SIG-M5 (cell line): ENCODE measurements around the gene HAPLN2.

ENCODE experiments used
- DNase-seq: peaks from one replicate; lab custom pipeline; 2025; lab: John Stamatoyannopoulos, UW

HAPLN2 gene

GRCh38 chr1:156663178-156663577 is 44.0 kb downstream of the HAPLN2 start:
- DNase-seq, result no peak

- DNase-seq, result no peak
Observed at GRCh38 chr1:156664046-156664766, 45.0 kb downstream of the HAPLN2 start.

DNA sequence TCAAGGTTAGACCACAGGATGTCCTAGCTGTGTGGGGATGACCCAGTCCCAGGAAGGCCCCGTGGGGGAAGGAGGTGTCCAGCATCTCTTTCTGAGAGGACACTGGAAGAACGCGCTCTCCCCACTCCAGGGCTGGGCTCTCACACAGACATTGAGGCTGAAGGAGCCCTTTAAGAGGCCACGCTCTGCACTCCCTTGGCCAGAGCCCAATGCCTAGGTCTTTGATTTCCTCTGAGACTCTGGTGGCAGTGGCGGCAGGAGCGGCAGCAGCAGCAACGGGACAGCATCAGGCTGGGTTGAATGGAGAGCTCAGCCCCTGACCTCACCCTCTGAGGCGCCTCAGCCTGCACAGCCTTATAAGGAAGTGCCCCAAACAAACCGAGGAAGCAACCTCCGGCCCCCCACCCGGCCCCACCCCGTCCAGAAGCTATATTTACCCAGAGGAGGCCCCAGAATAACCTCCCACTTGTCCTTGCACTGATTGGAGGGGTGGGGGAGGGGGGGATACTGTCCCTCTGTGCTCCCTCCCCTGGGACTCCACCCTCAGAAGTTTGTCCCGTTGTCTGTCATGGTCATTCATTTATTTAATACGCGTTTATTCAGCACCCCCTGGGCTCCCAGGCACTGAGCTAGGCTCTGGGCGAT is 45.7 kb downstream of the HAPLN2 start:
- no peak for DNase-seq

- no peak for DNase-seq
Observed at GRCh38 chr1:156665539-156665938, 46.3 kb downstream of the HAPLN2 start.

DNA sequence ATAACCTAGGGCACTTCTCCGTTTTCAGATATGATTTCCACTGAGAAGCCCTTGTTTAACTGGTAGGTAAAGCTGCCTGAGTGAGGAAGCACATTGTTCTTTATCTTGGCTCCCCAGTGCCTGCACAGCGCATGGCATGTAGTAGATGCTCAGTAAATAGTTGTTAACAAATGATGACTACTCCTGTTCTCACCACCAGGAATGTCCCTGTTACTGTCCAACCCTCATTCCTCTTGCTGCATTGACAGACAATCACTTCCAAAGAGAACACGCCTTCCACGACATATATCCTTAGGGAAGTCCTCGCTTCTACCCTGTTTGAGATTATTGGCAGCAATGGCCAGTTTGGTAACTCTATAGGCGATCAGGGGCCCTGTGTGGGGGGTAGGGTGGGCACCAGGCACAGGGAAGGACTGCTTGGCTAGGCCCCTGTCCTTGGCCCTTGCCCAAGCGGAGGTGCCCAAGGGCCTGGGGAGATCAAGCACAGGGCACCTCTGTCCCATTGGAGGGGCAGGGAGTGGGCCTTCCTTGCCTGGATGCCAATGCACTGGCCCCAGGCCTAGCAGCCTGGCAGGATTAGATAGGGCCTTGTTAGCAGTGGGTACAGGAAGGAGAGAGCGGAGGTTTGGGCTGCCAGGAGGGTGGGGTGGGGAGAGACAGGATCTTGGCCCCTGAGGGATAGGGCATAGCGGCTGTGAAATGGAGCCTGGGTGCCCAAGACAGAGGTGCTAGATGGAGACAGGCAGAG is 47.8 kb downstream of the HAPLN2 start:
- no peak for DNase-seq

DNA sequence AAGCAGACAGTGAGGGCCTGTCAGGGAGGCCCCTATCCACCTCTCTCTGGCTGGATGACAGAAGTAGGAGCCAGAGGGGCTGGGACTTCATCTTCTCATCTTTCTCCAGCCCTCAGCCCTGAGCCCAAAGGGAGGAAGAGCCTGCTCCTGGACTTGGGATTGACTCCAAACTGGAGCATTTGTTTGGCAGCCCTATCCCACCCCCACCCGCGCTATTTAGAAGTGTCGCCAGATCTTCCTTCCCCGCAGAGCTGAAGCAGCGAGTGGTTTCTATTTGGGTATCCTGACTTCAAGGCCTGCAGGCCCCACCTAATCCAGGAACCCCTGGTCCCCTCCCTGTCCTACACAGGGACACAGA is 48.4 kb downstream of the HAPLN2 start:
- DNase-seq, result no peak

DNA sequence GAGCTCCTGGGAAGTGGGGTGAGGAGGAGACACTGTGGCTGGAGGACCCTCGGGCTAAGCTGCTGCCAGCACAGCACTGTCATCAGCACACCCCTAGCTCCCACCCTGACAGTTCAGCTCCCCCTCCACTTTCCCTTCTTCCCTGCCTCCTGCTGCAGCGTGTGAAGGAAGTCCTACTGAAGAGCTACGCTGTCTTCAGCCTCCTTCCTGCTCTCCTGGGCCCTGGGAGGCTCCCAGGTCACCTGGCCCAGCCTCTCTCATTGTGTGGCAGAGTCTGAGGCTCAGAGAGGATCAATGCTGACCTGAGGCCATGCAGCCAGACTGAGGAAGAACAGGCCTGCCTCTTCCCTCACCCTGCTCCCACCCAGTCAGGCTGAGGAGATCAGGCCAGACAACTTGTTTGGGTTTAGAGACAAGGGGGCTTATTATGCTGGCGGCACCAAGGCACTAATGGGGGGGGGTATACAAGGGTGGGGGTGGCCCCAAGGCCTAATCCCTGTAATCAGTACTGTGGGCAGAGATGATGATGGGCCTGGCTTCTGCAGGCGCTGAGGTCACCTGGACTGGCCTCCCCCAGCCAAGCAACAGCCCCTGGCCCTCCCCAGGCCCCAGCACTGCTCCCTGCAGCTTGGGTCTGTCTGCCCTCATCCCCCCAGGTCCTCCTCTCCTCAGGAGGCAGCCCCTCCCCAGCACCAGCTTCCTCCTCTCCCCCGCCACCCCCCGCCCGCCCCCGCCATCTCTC is 48.9 kb downstream of the HAPLN2 start:
- no peak for DNase-seq

GRCh38 chr1:156668801-156669637 is 49.8 kb downstream of the HAPLN2 start:
- no peak for DNase-seq

- no peak for DNase-seq
Observed at GRCh38 chr1:156669794-156670193, 50.6 kb downstream of the HAPLN2 start.

GRCh38 chr1:156670359-156670758 is 51.1 kb downstream of the HAPLN2 start:
- DNase-seq, result no peak

GRCh38 chr1:156670791-156671190 is 51.6 kb downstream of the HAPLN2 start:
- DNase-seq, result no peak

- no peak for DNase-seq
Observed at GRCh38 chr1:156671804-156672203, 52.6 kb downstream of the HAPLN2 start.

GRCh38 chr1:156673387-156674121 is 54.3 kb downstream of the HAPLN2 start:
- DNase-seq, result no peak
